Brain microvascular endothelial cell (primary cell): ENCODE results near the gene RFK.

Source experiments
- DNase-seq: peaks from one replicate; pipeline ENCODE4 v3.0.0-alpha.2; 2020
- H3K27ac ChIP-seq: fragments of 250-450 bp; sonication (Bioruptor Pico); 2 replicates; pipeline ENCODE4 v1.5.1; 2020; ENCODE audit warnings: mild to moderate bottlenecking, moderate library complexity
- H3K27me3 ChIP-seq: fragments of 250-450 bp; sonication (Bioruptor Pico); replicated peaks from 2 replicates; pipeline ENCODE4 v1.5.1; 2020; ENCODE audit warnings: mild to moderate bottlenecking
- H3K36me3 ChIP-seq: fragments of 250-450 bp; sonication (Bioruptor Pico); replicated peaks from 2 replicates; pipeline ENCODE4 v1.5.1; 2020; ENCODE audit warnings: mild to moderate bottlenecking
- H3K4me3 ChIP-seq: 2 replicates; pipeline ENCODE4 v1.5.1; 2011; ENCODE audit warnings: low read depth, mild to moderate bottlenecking, control low read depth, low read length, moderate library complexity
- in situ Hi-C: cut with HindIII; loops from 2 replicates; pipeline ENCODE4 v1.10.0; 2017; ENCODE audit warnings: low sequenced_read_pairs, low pct_ligation_motif_present
- TF ChIP-seq, protein P1 (sequence below): IDR thresholded peaks from 2 replicates; pipeline ENCODE4 v1.5.1; 2011; ENCODE audit warnings: low read depth, mild to moderate bottlenecking, moderate library complexity, low read length, control low read depth, inconsistent platforms; ENCODE audit errors: missing control alignments

Gene RFK

DNA sequence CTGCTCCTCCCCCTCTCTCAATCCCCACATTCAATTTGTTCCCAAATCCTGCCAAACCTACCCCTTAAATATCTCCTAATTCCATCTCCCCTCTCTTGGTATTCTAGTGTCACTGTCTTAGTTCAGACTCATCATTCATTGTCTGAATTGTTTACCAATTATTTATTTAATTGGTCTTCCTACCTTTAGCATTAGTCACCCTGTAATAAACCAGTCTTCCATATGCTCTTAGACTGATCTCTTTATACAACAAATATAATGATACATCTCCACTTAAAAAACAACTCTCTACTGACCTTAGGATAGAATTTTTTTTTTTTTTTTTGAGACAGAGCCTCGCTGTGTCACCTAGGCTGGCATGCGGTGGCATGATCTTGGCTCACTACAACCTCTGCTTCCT lies 51.4 kb downstream of the RFK start:
- in situ Hi-C loops, result no loop called here
- H3K27ac ChIP-seq, result no peak overlapping the region
- H3K27me3 ChIP-seq, result no peaks in the 10 kb centered on the region
- no peak for DNase-seq
- H3K4me3 ChIP-seq, result no peak overlapping the region
- TF ChIP-seq, protein P1, sequence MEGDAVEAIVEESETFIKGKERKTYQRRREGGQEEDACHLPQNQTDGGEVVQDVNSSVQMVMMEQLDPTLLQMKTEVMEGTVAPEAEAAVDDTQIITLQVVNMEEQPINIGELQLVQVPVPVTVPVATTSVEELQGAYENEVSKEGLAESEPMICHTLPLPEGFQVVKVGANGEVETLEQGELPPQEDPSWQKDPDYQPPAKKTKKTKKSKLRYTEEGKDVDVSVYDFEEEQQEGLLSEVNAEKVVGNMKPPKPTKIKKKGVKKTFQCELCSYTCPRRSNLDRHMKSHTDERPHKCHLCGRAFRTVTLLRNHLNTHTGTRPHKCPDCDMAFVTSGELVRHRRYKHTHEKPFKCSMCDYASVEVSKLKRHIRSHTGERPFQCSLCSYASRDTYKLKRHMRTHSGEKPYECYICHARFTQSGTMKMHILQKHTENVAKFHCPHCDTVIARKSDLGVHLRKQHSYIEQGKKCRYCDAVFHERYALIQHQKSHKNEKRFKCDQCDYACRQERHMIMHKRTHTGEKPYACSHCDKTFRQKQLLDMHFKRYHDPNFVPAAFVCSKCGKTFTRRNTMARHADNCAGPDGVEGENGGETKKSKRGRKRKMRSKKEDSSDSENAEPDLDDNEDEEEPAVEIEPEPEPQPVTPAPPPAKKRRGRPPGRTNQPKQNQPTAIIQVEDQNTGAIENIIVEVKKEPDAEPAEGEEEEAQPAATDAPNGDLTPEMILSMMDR, result no peak
- H3K36me3 ChIP-seq, result no peaks in the 10 kb centered on the region

DNA sequence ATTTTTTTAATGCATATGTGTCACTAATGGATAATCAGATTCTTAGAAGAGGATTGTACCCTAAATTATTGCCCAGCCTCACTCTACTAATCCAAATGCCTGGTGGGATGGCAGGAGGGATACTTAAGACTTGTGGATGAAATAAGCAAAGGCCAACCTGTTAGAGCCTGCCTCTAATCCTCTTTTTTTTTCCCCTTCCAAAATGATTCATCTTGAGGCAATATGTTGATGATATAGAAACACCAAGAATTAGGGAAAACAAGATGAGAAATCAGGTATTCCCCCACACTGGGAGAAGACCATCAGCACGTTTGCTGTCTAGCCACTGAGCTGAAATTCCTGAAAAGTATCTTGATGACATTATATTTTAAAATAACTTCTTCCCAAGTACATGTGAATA lies 52.0 kb downstream of the RFK start:
- in situ Hi-C loops, result no loop called here
- DNase-seq, result no peak
- TF ChIP-seq, protein P1, result no peak
- H3K27me3 ChIP-seq, result no peaks in the 10 kb centered on the region
- no peaks in the 10 kb centered on the region for H3K36me3 ChIP-seq
- no peak overlapping the region for H3K4me3 ChIP-seq
- no peak overlapping the region for H3K27ac ChIP-seq

DNA sequence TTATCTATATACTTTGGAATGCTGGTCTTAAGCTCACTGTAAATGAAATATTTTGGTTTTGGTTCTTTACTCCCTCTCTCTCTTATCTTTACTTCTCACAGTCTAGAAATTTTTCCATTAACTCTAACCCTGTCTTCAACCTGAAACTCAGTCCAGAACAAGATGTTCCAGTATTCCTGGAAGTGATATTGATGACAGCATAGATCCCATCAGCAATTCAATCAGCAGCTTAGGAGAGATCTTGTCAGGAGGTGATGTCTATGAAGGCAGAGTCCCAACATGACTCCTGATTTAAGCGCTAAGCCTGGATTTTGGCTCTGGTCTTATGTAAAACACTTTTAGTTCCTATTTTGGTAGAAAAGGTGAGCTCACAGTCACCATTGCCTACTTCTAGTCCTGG lies 52.6 kb downstream of the RFK start:
- no peak overlapping the region for H3K4me3 ChIP-seq
- no peak for DNase-seq
- no peak overlapping the region for H3K27ac ChIP-seq
- TF ChIP-seq, protein P1, result no peak
- in situ Hi-C loops, result no loop called here
- H3K36me3 ChIP-seq, result no peaks in the 10 kb centered on the region
- no peaks in the 10 kb centered on the region for H3K27me3 ChIP-seq

DNA sequence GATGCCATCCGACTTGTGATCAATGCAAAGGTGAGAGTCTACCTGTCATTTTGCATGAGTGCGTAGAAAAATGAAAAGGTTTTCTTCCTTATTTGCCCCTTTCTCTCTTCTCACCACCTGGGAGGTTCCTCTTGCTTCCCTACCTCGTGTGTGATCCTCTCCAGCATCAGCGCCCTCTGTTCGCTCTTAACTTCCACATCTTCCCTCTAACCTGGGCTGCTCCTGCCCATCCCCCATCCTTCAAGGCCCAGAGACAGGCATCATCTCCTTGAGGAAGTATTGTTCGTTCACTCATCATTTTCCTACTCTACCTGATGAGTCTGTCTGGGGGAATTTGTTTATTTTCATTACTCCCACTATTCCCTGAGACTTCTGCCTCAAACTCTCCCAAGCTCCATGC lies 55.8 kb downstream of the RFK start:
- TF ChIP-seq, protein P1, result no peak
- no peak overlapping the region for H3K4me3 ChIP-seq
- no peaks in the 10 kb centered on the region for H3K36me3 ChIP-seq
- in situ Hi-C loops, result no loop called here
- no peak for DNase-seq
- H3K27me3 ChIP-seq, result no peaks in the 10 kb centered on the region
- H3K27ac ChIP-seq, result no peak overlapping the region

DNA sequence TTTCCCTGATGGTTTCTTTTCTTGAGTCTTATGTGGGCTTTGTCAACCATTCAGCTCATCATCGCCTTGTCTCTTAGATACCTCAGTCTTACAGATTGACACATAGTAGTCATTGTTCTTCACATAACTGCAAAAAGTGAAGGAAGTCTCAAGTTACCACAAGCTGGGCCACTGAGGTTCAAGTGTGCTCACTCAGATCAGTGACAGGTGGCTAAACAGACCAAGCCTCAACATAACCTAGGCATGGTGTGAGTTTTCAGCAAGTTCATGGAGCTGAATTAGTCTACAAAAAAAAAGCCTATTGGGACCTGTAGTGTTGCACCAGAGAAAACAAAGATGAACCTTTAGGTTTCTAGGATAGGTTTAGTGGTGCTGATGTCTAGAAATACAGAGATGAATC lies 58.2 kb downstream of the RFK start:
- no peak for DNase-seq
- in situ Hi-C loops, result no loop called here
- H3K27me3 ChIP-seq, result no peaks in the 10 kb centered on the region
- no peak overlapping the region for H3K4me3 ChIP-seq
- TF ChIP-seq, protein P1, result no peak
- H3K27ac ChIP-seq, result no peak overlapping the region
- H3K36me3 ChIP-seq, result no peaks in the 10 kb centered on the region
